OCI-LY7 (cell line): Measurements from ENCODE around the gene NEURL3.

Experiments used
- EZH2phosphoT487 ChIP-seq: fragments of 200-600 bp; sonication (generic); IDR thresholded peaks from 2 replicates; pipeline ENCODE4 v1.6.1; 2018; ENCODE audit warnings: low read depth, borderline replicate concordance, mild to moderate bottlenecking, mixed run types, antibody characterized with exemption, low read length, moderate library complexity, mixed read lengths
- TF ChIP-seq, protein P1 (sequence below): fragments of 200-600 bp; sonication (generic); conservative IDR thresholded peaks from 2 replicates; pipeline ENCODE4 v1.5.1; 2014; ENCODE audit warnings: mild to moderate bottlenecking, antibody characterized with exemption, low read length, moderate library complexity, mixed read lengths

DNA sequence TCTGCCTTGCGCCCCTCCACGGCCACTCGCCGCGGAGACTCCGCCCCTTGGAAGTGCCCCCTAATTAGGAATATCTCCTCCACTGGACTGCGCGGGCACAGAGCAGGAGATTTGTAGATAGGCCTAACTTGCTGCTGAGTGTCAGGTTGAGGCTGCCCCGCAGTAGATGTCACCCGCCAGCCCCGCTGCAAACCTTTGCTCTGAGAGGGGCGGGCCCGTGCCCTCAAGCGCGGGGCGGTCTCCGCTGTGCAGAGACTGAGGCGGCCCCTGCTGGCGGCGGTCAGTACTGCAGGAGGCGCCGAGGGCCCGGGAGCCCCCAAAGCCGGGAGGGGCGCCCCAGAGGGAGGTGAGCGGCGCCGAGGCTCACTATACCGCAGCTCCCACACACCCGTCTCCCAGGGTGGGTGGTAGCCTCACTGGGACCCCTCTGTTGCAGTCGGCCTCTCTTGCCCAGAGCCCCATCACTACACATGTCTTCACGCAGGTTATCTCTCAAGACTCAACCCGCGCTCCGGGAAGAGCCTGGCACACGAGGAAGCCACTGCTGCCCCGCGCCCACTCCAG, 2.9 kb upstream of the NEURL3 start:
- TF ChIP-seq, protein P1, sequence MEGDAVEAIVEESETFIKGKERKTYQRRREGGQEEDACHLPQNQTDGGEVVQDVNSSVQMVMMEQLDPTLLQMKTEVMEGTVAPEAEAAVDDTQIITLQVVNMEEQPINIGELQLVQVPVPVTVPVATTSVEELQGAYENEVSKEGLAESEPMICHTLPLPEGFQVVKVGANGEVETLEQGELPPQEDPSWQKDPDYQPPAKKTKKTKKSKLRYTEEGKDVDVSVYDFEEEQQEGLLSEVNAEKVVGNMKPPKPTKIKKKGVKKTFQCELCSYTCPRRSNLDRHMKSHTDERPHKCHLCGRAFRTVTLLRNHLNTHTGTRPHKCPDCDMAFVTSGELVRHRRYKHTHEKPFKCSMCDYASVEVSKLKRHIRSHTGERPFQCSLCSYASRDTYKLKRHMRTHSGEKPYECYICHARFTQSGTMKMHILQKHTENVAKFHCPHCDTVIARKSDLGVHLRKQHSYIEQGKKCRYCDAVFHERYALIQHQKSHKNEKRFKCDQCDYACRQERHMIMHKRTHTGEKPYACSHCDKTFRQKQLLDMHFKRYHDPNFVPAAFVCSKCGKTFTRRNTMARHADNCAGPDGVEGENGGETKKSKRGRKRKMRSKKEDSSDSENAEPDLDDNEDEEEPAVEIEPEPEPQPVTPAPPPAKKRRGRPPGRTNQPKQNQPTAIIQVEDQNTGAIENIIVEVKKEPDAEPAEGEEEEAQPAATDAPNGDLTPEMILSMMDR, result peak; percentile 86
- no peak for TF ChIP-seq EZH2phosphoT487
